ENCODE data around the gene TTLL11.

The TTLL11 gene

GRCh38 chr9:121842612-121842978, 250.5 kb downstream of the TTLL11 start:
- H3K4me3 ChIP-seq (ENCODE audit: low read depth, low read length), result no peak overlapping the region
- DNase-seq (ENCODE audit: low read depth), result peak; percentile 74
- no peak for TF ChIP-seq CTCF (conservative IDR thresholded peaks at IDR 0.05; ENCODE audit: low read depth, low read length)

GRCh38 chr9:121841771-121842611, 251.1 kb downstream of the TTLL11 start:
- TF ChIP-seq CTCF (conservative IDR thresholded peaks at IDR 0.05; ENCODE audit: low read depth, low read length), result no peak
- no peak overlapping the region for H3K4me3 ChIP-seq (ENCODE audit: low read depth, low read length)
- DNase-seq (ENCODE audit: low read depth), result peak; percentile 65

GRCh38 chr9:121840838-121841760, 252.0 kb downstream of the TTLL11 start:
- no peak for TF ChIP-seq CTCF (conservative IDR thresholded peaks at IDR 0.05; ENCODE audit: low read depth, low read length)
- H3K4me3 ChIP-seq (ENCODE audit: low read depth, low read length), result no peak overlapping the region
- DNase-seq (ENCODE audit: low read depth), result no peak

GRCh38 chr9:121839726-121840500, 253.2 kb downstream of the TTLL11 start:
- no peak for DNase-seq (ENCODE audit: low read depth)
- no peak for TF ChIP-seq CTCF (conservative IDR thresholded peaks at IDR 0.05; ENCODE audit: low read depth, low read length)
- H3K4me3 ChIP-seq (ENCODE audit: low read depth, low read length), result no peak overlapping the region

GRCh38 chr9:121838746-121839669, 254.1 kb downstream of the TTLL11 start:
- peak; percentile 39 for TF ChIP-seq CTCF (conservative IDR thresholded peaks at IDR 0.05; ENCODE audit: low read depth, low read length)
- no peak overlapping the region for H3K4me3 ChIP-seq (ENCODE audit: low read depth, low read length)
- DNase-seq (ENCODE audit: low read depth), result no peak
